Type B pancreatic cell (in vitro differentiated cells): ENCODE data around the gene SLC26A8. TPM values are rescaled to one million over a fixed set of nuclear protein-coding genes. Genes with fewer than 3 reads are reported as not detected.
A peak's percentile ranks its signal among the peaks of the same experiment; 100 is the strongest.

Experiments
- DNase-seq: peaks from one replicate; pipeline ENCODE4 v3.0.0; 2021; ENCODE audit warnings: mixed read lengths; ENCODE audit not compliant: unreplicated experiment; ENCODE audit errors: extremely low spot score
- H3K27ac Mint-ChIP-seq: 2 replicates; pipeline ENCODE4 v1.8.0; 2021; ENCODE audit warnings: mild to moderate bottlenecking, mixed read lengths
- H3K27me3 Mint-ChIP-seq: 2 replicates; pipeline ENCODE4 v1.8.0; 2021; ENCODE audit warnings: mixed read lengths
- H3K36me3 Mint-ChIP-seq: 2 replicates; pipeline ENCODE4 v1.8.0; 2021; ENCODE audit warnings: mixed read lengths
- H3K4me1 Mint-ChIP-seq: one replicate; pipeline ENCODE4 v1.8.0; 2021; ENCODE audit warnings: mixed read lengths; ENCODE audit not compliant: unreplicated experiment
- H3K4me3 Mint-ChIP-seq: 2 replicates; pipeline ENCODE4 v1.8.0; 2021; ENCODE audit warnings: mild to moderate bottlenecking, mixed read lengths
- H3K9me3 Mint-ChIP-seq: 2 replicates; pipeline ENCODE4 v1.8.0; 2021; ENCODE audit warnings: mixed read lengths
- CTCF ChIP-seq: fragments of 200-600 bp; sonication (generic); conservative IDR thresholded peaks from 2 replicates; pipeline ENCODE4 v1.5.0; 2021; ENCODE audit warnings: antibody characterized with exemption, mild to moderate bottlenecking
- total RNA-seq: library from RNA; stranded (reverse); gene quantifications from 2 replicates; pipeline ENCODE4 v1.2.1, GENCODE V29; 2021; ENCODE audit warnings: low replicate concordance

Gene SLC26A8
- total RNA-seq, 1 donor from 2014 or later: not detected

GRCh38 chr6:35968821-35969220 lies 55.6 kb downstream of the SLC26A8 start:
- DNase-seq: no peak
- no peak for TF ChIP-seq CTCF
- Mint-ChIP-seq H3K4me3 (no peak overlapping the region), H3K36me3 (no peaks in the 10 kb centered on the region), H3K9me3 (no peaks in the 10 kb centered on the region), H3K27me3 (no peaks in the 10 kb centered on the region), H3K4me1 (peaks cover 3% of the 10 kb centered on the region), H3K27ac (no peak overlapping the region)

GRCh38 chr6:35967076-35967774 lies 57.2 kb downstream of the SLC26A8 start:
- no peaks in the 10 kb centered on the region for H3K4me1 Mint-ChIP-seq
- H3K27me3 Mint-ChIP-seq: no peaks in the 10 kb centered on the region
- no peaks in the 10 kb centered on the region for H3K36me3 Mint-ChIP-seq
- H3K9me3 Mint-ChIP-seq: no peaks in the 10 kb centered on the region
- TF ChIP-seq CTCF: no peak
- DNase-seq: no peak
- no peak overlapping the region for H3K27ac Mint-ChIP-seq
- H3K4me3 Mint-ChIP-seq: no peak overlapping the region

GRCh38 chr6:35962779-35963560 lies 61.5 kb downstream of the SLC26A8 start:
- Mint-ChIP-seq H3K9me3 (no peaks in the 10 kb centered on the region), H3K4me1 (no peaks in the 10 kb centered on the region), H3K27me3 (peaks cover 4% of the 10 kb centered on the region), H3K27ac (peak overlapping the region; percentile 46), H3K36me3 (no peaks in the 10 kb centered on the region), H3K4me3 (peak overlapping the region; percentile 24)
- no peak for DNase-seq
- TF ChIP-seq CTCF: no peak

- no peak for TF ChIP-seq CTCF
- no peak for DNase-seq
- Mint-ChIP-seq H3K4me1 (no peaks in the 10 kb centered on the region), H3K4me3 (no peak overlapping the region), H3K27ac (no peak overlapping the region), H3K9me3 (no peaks in the 10 kb centered on the region), H3K36me3 (no peaks in the 10 kb centered on the region), H3K27me3 (peaks cover 4% of the 10 kb centered on the region)
Measured at GRCh38 chr6:35960187-35960586, 64.3 kb downstream of the SLC26A8 start.

- Mint-ChIP-seq H3K4me3 (no peak overlapping the region), H3K27me3 (peaks cover 9% of the 10 kb centered on the region), H3K36me3 (no peaks in the 10 kb centered on the region), H3K27ac (no peak overlapping the region), H3K4me1 (no peaks in the 10 kb centered on the region), H3K9me3 (no peaks in the 10 kb centered on the region)
- peak; percentile 45 for TF ChIP-seq CTCF
- DNase-seq: no peak
Measured at GRCh38 chr6:35955970-35956369, 68.5 kb downstream of the SLC26A8 start.
